ENCODE measurements around the gene GTF2H4. TPM values are rescaled to one million over a fixed set of nuclear protein-coding genes. Genes with fewer than 3 reads are reported as not detected.
A peak's percentile ranks its signal among the peaks of the same experiment; 100 is the strongest.

Gene GTF2H4
- total and polyA plus RNA-seq, 2 of the 8 experiments (the other 6 are each of a cell fraction or from before 2014, with no cell fraction given): 42.3 to 53.4 TPM

DNA sequence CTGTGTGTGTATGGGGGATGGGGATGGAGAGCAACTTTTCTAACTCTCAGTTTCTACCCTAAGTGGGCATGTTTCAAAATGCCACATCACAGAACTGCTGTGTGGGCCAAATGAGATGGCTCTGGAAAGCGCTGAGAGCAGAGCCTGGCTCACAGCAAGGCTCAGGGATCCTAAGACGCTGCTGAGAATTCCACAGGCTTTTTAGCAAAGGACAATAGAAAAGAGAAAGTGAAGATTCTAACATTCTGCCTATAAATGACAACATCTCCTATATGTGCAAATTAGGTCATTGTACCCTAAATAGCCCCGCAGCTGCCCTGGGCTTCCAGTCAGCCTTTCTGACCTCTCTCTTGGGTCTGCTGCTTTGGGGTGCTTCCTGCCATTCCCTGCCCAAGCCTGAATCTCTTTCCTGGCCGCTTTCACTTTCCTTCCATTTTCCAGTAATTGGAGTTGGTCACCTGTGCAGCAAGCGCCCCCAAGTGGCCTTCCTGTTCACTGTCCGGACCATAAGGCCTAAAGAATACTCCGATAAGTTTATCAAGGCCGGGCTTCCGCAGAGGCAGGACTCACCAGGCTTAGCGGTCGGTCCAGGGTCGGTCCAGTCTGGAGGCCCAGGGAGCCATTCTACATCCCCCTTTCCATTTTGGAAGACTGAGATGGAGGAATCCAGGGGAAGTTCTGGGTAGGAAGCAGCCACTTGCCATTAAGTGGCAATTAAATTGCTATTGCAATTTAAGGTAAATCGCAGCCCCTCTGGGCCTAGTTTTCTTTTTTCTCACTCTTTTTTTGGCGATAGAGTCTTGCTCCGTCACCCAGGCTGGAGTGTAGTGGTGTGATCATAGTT, 30.4 kb upstream of the GTF2H4 start:
- no peak for FAIRE-seq
- Histone ChIP-seq H4K5ac (ENCODE audit: insufficient read length, low read depth, low read length) (no peak overlapping the region), H3K36me3 (ENCODE audit: control insufficient read depth in 2 of 4, insufficient read depth in 4 of 4, low read length in 3 of 4) (no peaks in the 10 kb centered on the region), H4K8ac (ENCODE audit: extremely low read depth, insufficient read depth, low read length) (no peak overlapping the region), H3K79me1 (ENCODE audit: low read depth, low read length) (no peaks in the 10 kb centered on the region), H3K9me3 (ENCODE audit: insufficient read depth in 2 of 2, low read depth in 1 of 2, low read length in 1 of 2) (peaks cover 4 to 10% of the 10 kb centered on the region in 2 experiments; a peak in 3 of 4 replicates), H3K4me3 (ENCODE audit: extremely low read depth in 1 of 4, insufficient read depth in 2 of 4, low read depth in 3 of 4, low read length in 4 of 4) (no peak overlapping the region), H3K18ac (ENCODE audit: extremely low read depth, low read length) (peak overlapping the region; percentile 74; the same call in 1 of the 2 replicates), H3K23ac (ENCODE audit: insufficient read length) (no peak overlapping the region), H3K14ac (ENCODE audit: insufficient read length) (no peak overlapping the region), H4K91ac (replicated peaks; ENCODE audit: insufficient read length, low read length) (no peak overlapping the region), H2AK5ac (ENCODE audit: low read depth, low read length) (no peak overlapping the region), H2BK12ac (ENCODE audit: low read depth, low read length) (no peak overlapping the region), H3K4me2 (ENCODE audit: insufficient read depth in 1 of 2, low read depth in 2 of 2, low read length in 2 of 2) (no peak overlapping the region; a peak in 1 of 4 replicates), H2BK20ac (ENCODE audit: low read length) (peak overlapping the region; percentile 87; the same call in 1 of the 2 replicates), H3K56ac (replicated peaks; ENCODE audit: insufficient read length, low read depth, low read length) (no peak overlapping the region), H3K9ac (replicated peaks in 1 of 4; ENCODE audit: extremely low read depth in 1 of 4, low read depth in 3 of 4, low read length in 3 of 4) (no peak overlapping the region), H2BK120ac (replicated peaks; ENCODE audit: low read depth, low read length) (no peak overlapping the region), H3K4me1 (replicated peaks in 1 of 4; ENCODE audit: control insufficient read depth in 3 of 4, insufficient read depth in 4 of 4, low read length in 3 of 4) (peaks cover 7 to 32% (median 21%) of the 10 kb centered on the region in 4 experiments), H3K27me3 (replicated peaks in 1 of 4; ENCODE audit: control insufficient read depth in 3 of 4, extremely low read depth in 1 of 4, insufficient read depth in 3 of 4, low read length in 3 of 4) (no peaks in the 10 kb centered on the region), H2BK5ac (ENCODE audit: low read depth, low read length) (peak overlapping the region; percentile 61; the same call in 1 of the 2 replicates), H3K27ac (ENCODE audit: low read depth, low read length) (no peak overlapping the region), H3K23me2 (ENCODE audit: low read depth, low read length) (peaks cover 15% of the 10 kb centered on the region), H4K20me1 (replicated peaks in 1 of 2; ENCODE audit: control insufficient read depth in 1 of 2, insufficient read depth in 2 of 2, low read length in 2 of 2) (no peaks in the 10 kb centered on the region), H3K4ac (replicated peaks; ENCODE audit: insufficient read length, low read depth, low read length) (no peak overlapping the region), H3K79me2 (ENCODE audit: control insufficient read depth in 1 of 2, insufficient read depth in 2 of 2, low read length in 2 of 2) (peaks cover 0 to 9% of the 10 kb centered on the region in 2 experiments; a peak in 1 of 4 replicates), H2BK15ac (ENCODE audit: low read length) (peak overlapping the region; percentile 72; the same call in 1 of the 2 replicates), H2AFZ (ENCODE audit: low read length) (no peak overlapping the region)
- ChIA-PET CTCF (ENCODE audit: partially characterized antibody) (interaction anchor here (0.6 to 29.0 kb wide), 18 partner anchors 10 to 205 kb away, joined by 3 to 610 read pairs (median 4); partner anchors contain the start of gene DHX16), POLR2A (ENCODE audit: partially characterized antibody) (interaction anchor here (1.2 to 19.5 kb wide), 4 partner anchors 8 to 42 kb away, joined by 3 to 452 read pairs (median 4); no protein-coding TSS in a partner anchor)
- WGBS, 2 experiments (ENCODE audit: extremely low coverage in 1 of 2, insufficient coverage in 1 of 2, insufficient read length in 1 of 2, insufficient replicate concordance in 2 of 2, low coverage in 1 of 2, low lambda C conversion rate in 2 of 2, missing lambda C conversion rate in 1 of 2): 39% methylated on average over 15 of the region's 15 CpGs; no CpG with 5 or more reads in 1 of the 2 experiments
- DNase-seq (ENCODE audit: low read depth in 1 of 2, low spot score in 2 of 2): peak; percentile 70 to 89
- TF ChIP-seq TAF1 (IDR thresholded peaks at IDR 0.05; ENCODE audit: low read depth, low read length) (0 out of 2 replicates have a peak, but pooled peaks have one; percentile 37), TCF12 (IDR thresholded peaks at IDR 0.05; ENCODE audit: low read depth, low read length) (no peak), CBX5 (IDR thresholded peaks at IDR 0.05; ENCODE audit: low read depth, low read length) (no peak), ASH2L (IDR thresholded peaks at IDR 0.05; ENCODE audit: low read length) (no peak), TAF7 (optimal IDR thresholded peaks at IDR 0.05; ENCODE audit: borderline replicate concordance, low read depth, low read length) (peak; percentile 29), JUND (IDR thresholded peaks at IDR 0.05; ENCODE audit: low read length) (peak; percentile 39; the same call in 1 of the 2 replicates), NANOG (IDR thresholded peaks at IDR 0.05; ENCODE audit: insufficient read depth, low read depth, low read length, poor library complexity, severe bottlenecking) (no peak), RXRA (IDR thresholded peaks at IDR 0.05; ENCODE audit: insufficient read depth, low read depth, low read length) (no peak), TBP (IDR thresholded peaks at IDR 0.05; ENCODE audit: low read depth, low read length) (peak; percentile 67; the same call in 1 of the 2 replicates), SP1 (IDR thresholded peaks at IDR 0.05; ENCODE audit: low read depth, low read length) (0 out of 2 replicates have a peak, but pooled peaks have one; percentile 9), RBBP5 (IDR thresholded peaks at IDR 0.05; ENCODE audit: borderline replicate concordance, low read depth, low read length) (no peak)

Data from H1 (cell line).